CD4-positive, alpha-beta T cell treated with Interferon gamma for 1 hour (primary cell): ENCODE results near the gene MT1B.

Source experiments
- DNase-seq: peaks from one replicate; pipeline ENCODE4 v3.0.0-alpha.2; 2020

MT1B gene

GRCh38 chr16:56691885-56692284, 40.2 kb downstream of the MT1B start:
- no peak for DNase-seq

- no peak for DNase-seq
Measured at GRCh38 chr16:56695246-56695645, 43.6 kb downstream of the MT1B start.

GRCh38 chr16:56697456-56698155, 45.9 kb downstream of the MT1B start:
- DNase-seq: no peak

- no peak for DNase-seq
Measured at GRCh38 chr16:56700195-56700594, 48.5 kb downstream of the MT1B start.

- no peak for DNase-seq
Measured at GRCh38 chr16:56700631-56701030, 48.9 kb downstream of the MT1B start.

- DNase-seq: no peak
Measured at GRCh38 chr16:56701534-56701933, 49.8 kb downstream of the MT1B start.
